ENCODE measurements around the gene MYO10. TPM values are rescaled to one million over a fixed set of nuclear protein-coding genes. Genes with fewer than 3 reads are reported as not detected.

Gene MYO10
- total and polyA plus RNA-seq, 3 experiments from 2014 or later: 0.11 to 0.18 TPM; not detected in 1

DNA sequence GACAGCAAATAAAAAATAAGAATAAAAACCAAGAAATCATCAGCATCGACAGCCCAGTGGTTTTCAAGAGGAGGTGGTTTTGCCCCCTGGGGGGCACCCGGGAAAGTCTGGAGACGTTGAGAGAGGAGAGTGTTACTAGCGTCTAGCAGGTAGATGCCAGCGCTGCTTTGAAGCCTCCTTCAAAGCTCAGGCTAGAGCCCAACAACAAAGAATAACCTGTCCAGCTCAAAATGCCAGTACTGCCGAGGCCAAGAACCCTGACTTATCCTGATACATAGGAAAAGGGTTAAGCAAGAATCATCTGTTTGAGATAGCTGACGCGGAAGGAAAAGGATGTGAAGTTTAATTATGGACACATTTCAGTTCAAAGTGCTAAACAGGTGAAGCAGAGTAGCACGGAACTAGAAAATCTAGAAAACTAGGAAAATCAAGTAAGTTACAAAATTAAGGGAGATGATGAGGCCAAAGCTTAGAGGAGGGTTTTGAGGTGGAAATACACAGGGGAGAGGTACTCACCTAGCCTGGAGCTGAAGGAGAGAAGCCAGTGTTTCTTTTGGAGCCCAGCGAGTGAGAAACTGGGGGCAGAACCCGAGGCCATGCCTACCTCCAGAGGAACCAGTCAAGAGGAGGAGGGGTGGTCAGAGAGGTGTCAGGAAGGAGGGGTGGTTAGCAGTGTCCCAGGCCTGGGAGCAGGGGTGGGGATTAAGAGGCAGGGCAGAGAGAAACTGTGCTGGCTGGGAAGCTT lies 198.3 kb downstream of the MYO10 start:
- ChIA-PET CTCF (no interaction called here), POLR2A (no interaction called here)
- DNase-seq: no peak
- no peaks in the 10 kb centered on the region for H3K4me1 ChIP-seq (ENCODE audit: insufficient read depth, low read length)
- Mint-ChIP-seq H3K27me3 (peaks cover 3 to 45% of the 10 kb centered on the region in 2 donors), H3K4me3 (no peak overlapping the region), H3K27ac (no peak overlapping the region), H3K36me3 (no peaks in the 10 kb centered on the region), H3K9me3 (peaks cover 0 to 4% (median 1%) of the 10 kb centered on the region in 5 donors), H3K4me1 (no peaks in the 10 kb centered on the region)
- H3K27ac ChIP-seq (ENCODE audit: low read depth, low read length): no peak overlapping the region
- H3K9me3 ChIP-seq (ENCODE audit: low read length): no peaks in the 10 kb centered on the region
- no peaks in the 10 kb centered on the region for H3K27me3 ChIP-seq (ENCODE audit: insufficient read depth, low read length, poor library complexity, severe bottlenecking)
- no peaks in the 10 kb centered on the region for H3K36me3 ChIP-seq (ENCODE audit: insufficient read depth, low read length)
- H3K4me3 ChIP-seq (ENCODE audit: low read length): no peak overlapping the region

DNA sequence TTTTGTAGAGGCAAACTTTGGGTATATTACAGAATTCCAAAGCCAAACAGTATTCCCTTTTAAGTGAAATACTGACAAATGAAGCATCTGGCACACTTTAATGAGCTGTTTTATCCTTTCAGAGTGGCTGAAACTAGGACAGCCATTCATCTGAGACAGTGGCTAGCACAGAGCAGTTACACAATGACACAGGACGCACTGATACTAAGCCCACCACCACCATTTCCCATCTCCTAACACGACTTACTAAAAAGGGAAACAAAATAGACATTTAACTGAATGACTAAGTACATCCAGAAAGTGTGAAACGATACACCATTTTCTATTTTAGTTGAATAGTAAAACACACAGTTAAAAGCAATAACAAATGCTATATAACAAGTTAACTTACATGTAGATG lies 198.9 kb downstream of the MYO10 start:
- H3K9me3 ChIP-seq (ENCODE audit: low read length): no peaks in the 10 kb centered on the region
- no peaks in the 10 kb centered on the region for H3K36me3 ChIP-seq (ENCODE audit: insufficient read depth, low read length)
- POLR2A ChIA-PET: no interaction called here
- H3K4me1 Mint-ChIP-seq: no peaks in the 10 kb centered on the region
- CTCF ChIA-PET: no interaction called here
- peaks cover 0 to 4% (median 1%) of the 10 kb centered on the region in 5 donors for H3K9me3 Mint-ChIP-seq
- no peak overlapping the region for H3K27ac ChIP-seq (ENCODE audit: low read depth, low read length)
- H3K4me3 Mint-ChIP-seq: no peak overlapping the region
- no peaks in the 10 kb centered on the region for H3K4me1 ChIP-seq (ENCODE audit: insufficient read depth, low read length)
- no peak overlapping the region for H3K27ac Mint-ChIP-seq
- H3K27me3 ChIP-seq (ENCODE audit: insufficient read depth, low read length, poor library complexity, severe bottlenecking): no peaks in the 10 kb centered on the region
- H3K36me3 Mint-ChIP-seq: no peaks in the 10 kb centered on the region
- H3K4me3 ChIP-seq (ENCODE audit: low read length): no peak overlapping the region
- no peak for DNase-seq
- peaks cover 3 to 49% of the 10 kb centered on the region in 2 donors for H3K27me3 Mint-ChIP-seq

GRCh38 chr5:16736158-16736995 lies 199.7 kb downstream of the MYO10 start:
- Histone ChIP-seq H3K27me3 (ENCODE audit: insufficient read depth, low read length, poor library complexity, severe bottlenecking) (no peaks in the 10 kb centered on the region), H3K9me3 (ENCODE audit: low read length) (no peaks in the 10 kb centered on the region), H3K36me3 (ENCODE audit: insufficient read depth, low read length) (no peaks in the 10 kb centered on the region), H3K27ac (ENCODE audit: low read depth, low read length) (no peak overlapping the region), H3K4me3 (ENCODE audit: low read length) (no peak overlapping the region), H3K4me1 (ENCODE audit: insufficient read depth, low read length) (no peaks in the 10 kb centered on the region)
- peaks cover 0 to 8% (median 1%) of the 10 kb centered on the region in 5 donors for H3K9me3 Mint-ChIP-seq
- H3K4me1 Mint-ChIP-seq: no peaks in the 10 kb centered on the region
- ChIA-PET CTCF (no interaction called here), POLR2A (no interaction called here)
- H3K27me3 Mint-ChIP-seq: peaks cover 6 to 51% of the 10 kb centered on the region in 2 donors
- H3K36me3 Mint-ChIP-seq: no peaks in the 10 kb centered on the region
- DNase-seq: no peak
- no peak overlapping the region for H3K27ac Mint-ChIP-seq
- no peak overlapping the region for H3K4me3 Mint-ChIP-seq

- no peak overlapping the region for H3K27ac ChIP-seq (ENCODE audit: low read depth, low read length)
- ChIA-PET CTCF (no interaction called here), POLR2A (no interaction called here)
- Mint-ChIP-seq H3K9me3 (peaks cover 0 to 8% (median 1%) of the 10 kb centered on the region in 5 donors), H3K36me3 (no peaks in the 10 kb centered on the region), H3K27ac (no peak overlapping the region), H3K4me3 (no peak overlapping the region), H3K4me1 (no peaks in the 10 kb centered on the region), H3K27me3 (peaks cover 6 to 48% of the 10 kb centered on the region in 2 donors)
- no peaks in the 10 kb centered on the region for H3K36me3 ChIP-seq (ENCODE audit: insufficient read depth, low read length)
- no peak overlapping the region for H3K4me3 ChIP-seq (ENCODE audit: low read length)
- H3K4me1 ChIP-seq (ENCODE audit: insufficient read depth, low read length): no peaks in the 10 kb centered on the region
- no peaks in the 10 kb centered on the region for H3K27me3 ChIP-seq (ENCODE audit: insufficient read depth, low read length, poor library complexity, severe bottlenecking)
- no peaks in the 10 kb centered on the region for H3K9me3 ChIP-seq (ENCODE audit: low read length)
- DNase-seq: no peak
Observed at GRCh38 chr5:16735101-16736060, 200.7 kb downstream of the MYO10 start.

DNA sequence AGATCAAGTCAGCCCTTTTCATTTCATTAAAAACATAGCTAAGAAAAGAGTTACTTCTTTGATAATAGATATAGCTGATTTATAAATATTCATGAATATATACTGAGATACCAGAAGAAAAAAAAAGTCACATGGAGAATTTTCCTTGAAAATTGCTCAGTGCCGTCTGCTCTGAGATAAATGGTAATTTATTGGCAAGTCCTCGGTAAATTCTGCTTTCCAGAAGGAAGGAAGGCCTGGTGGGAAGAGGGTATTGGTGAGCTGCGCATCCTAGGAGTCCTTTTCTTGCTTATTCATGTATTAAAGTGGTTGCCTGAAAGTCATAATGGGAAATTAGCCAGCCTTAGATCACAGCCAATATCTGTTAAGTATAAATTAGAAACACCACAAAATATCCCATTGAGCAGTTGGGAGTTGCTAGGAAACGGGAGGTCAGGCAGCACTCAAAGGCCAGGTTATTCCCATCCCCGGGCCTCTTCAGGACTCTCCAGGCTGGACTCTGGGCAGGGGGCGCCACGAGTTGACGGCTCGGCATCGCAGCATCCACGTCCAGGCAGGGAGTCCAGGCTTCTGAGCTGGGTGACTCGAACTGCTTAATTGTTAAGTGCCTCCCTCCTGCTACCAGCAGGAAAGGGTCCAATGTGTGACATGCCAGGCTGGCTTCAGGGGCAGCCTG lies 202.6 kb downstream of the MYO10 start:
- Histone ChIP-seq H3K9me3 (ENCODE audit: low read length) (no peaks in the 10 kb centered on the region), H3K27ac (ENCODE audit: low read depth, low read length) (no peak overlapping the region), H3K4me1 (ENCODE audit: insufficient read depth, low read length) (no peaks in the 10 kb centered on the region), H3K27me3 (ENCODE audit: insufficient read depth, low read length, poor library complexity, severe bottlenecking) (no peaks in the 10 kb centered on the region), H3K36me3 (ENCODE audit: insufficient read depth, low read length) (no peaks in the 10 kb centered on the region), H3K4me3 (ENCODE audit: low read length) (no peak overlapping the region)
- H3K4me1 Mint-ChIP-seq: no peaks in the 10 kb centered on the region
- CTCF ChIA-PET: no interaction called here
- no peak overlapping the region for H3K27ac Mint-ChIP-seq
- POLR2A ChIA-PET: no interaction called here
- peaks cover 0 to 8% (median 1%) of the 10 kb centered on the region in 5 donors for H3K9me3 Mint-ChIP-seq
- H3K4me3 Mint-ChIP-seq: no peak overlapping the region
- H3K27me3 Mint-ChIP-seq: peaks cover 4 to 45% of the 10 kb centered on the region in 2 donors
- DNase-seq: no peak
- H3K36me3 Mint-ChIP-seq: no peaks in the 10 kb centered on the region

GRCh38 chr5:16732356-16732755 lies 203.7 kb downstream of the MYO10 start:
- H3K9me3 Mint-ChIP-seq: peaks cover 0 to 4% (median 0%) of the 10 kb centered on the region in 5 donors

GRCh38 chr5:16727755-16728325 lies 208.2 kb downstream of the MYO10 start:
- Histone ChIP-seq H3K9me3 (ENCODE audit: low read length) (no peaks in the 10 kb centered on the region), H3K36me3 (ENCODE audit: insufficient read depth, low read length) (no peaks in the 10 kb centered on the region), H3K4me3 (ENCODE audit: low read length) (no peak overlapping the region), H3K27me3 (ENCODE audit: insufficient read depth, low read length, poor library complexity, severe bottlenecking) (no peaks in the 10 kb centered on the region), H3K4me1 (ENCODE audit: insufficient read depth, low read length) (peaks cover 6% of the 10 kb centered on the region), H3K27ac (ENCODE audit: low read depth, low read length) (no peak overlapping the region)
- ChIA-PET POLR2A (interaction anchor here (0.6 kb wide), 3 partner anchors 29 to 373 kb away, joined by 3 to 6 read pairs (median 5); no protein-coding TSS in a partner anchor), CTCF (interaction anchor here (0.6 kb wide), 1 partner anchor 13 kb away, joined by 3 read pairs; no protein-coding TSS in a partner anchor)
- H3K9me3 Mint-ChIP-seq: peaks cover 0 to 12% (median 2%) of the 10 kb centered on the region in 5 donors
- no peak overlapping the region for H3K4me3 Mint-ChIP-seq
- no peaks in the 10 kb centered on the region for H3K36me3 Mint-ChIP-seq
- peak overlapping the region in 1 of 8 donors; percentile 15 for H3K27ac Mint-ChIP-seq
- H3K27me3 Mint-ChIP-seq: peaks cover 4 to 20% of the 10 kb centered on the region in 2 donors
- H3K4me1 Mint-ChIP-seq: peaks cover 7 to 9% (median 9%) of the 10 kb centered on the region in 3 donors
- no peak for DNase-seq

More at GRCh38 chr5:16732356-16732755, 203.7 kb downstream of the MYO10 start:
- POLR2A ChIA-PET: no interaction called here
- no peaks in the 10 kb centered on the region for H3K9me3 ChIP-seq (ENCODE audit: low read length)
- H3K4me3 ChIP-seq (ENCODE audit: low read length): no peak overlapping the region
- no peaks in the 10 kb centered on the region for H3K4me1 ChIP-seq (ENCODE audit: insufficient read depth, low read length)
- CTCF ChIA-PET: no interaction called here
- H3K27me3 ChIP-seq (ENCODE audit: insufficient read depth, low read length, poor library complexity, severe bottlenecking): no peaks in the 10 kb centered on the region
- H3K36me3 ChIP-seq (ENCODE audit: insufficient read depth, low read length): no peaks in the 10 kb centered on the region
- H3K27ac ChIP-seq (ENCODE audit: low read depth, low read length): no peak overlapping the region
- Mint-ChIP-seq H3K27me3 (peaks cover 4 to 36% of the 10 kb centered on the region in 2 donors), H3K27ac (no peak overlapping the region), H3K4me1 (no peaks in the 10 kb centered on the region), H3K4me3 (no peak overlapping the region), H3K36me3 (no peaks in the 10 kb centered on the region)
- no peak for DNase-seq
